A172 (cell line): ENCODE results near the gene USP54. TPM values are rescaled to one million over a fixed set of nuclear protein-coding genes. Genes with fewer than 3 reads are reported as not detected.

Source experiments
- DNase-seq: peaks from one replicate; pipeline ENCODE4 v3.0.0-alpha.2; 2015; ENCODE audit warnings: low spot score
- total RNA-seq: library from RNA; depleted of rRNA; stranded (reverse); fragments of >200 nt; shearing (Covaris generic); gene quantifications from 2 replicates; pipeline ENCODE4 v1.2.3, GENCODE V29; 2014

The USP54 gene
- total RNA-seq, 1 experiment from 2014 or later = 32.3 TPM

- DNase-seq = no peak
Observed at GRCh38 chr10:73534857-73535256, 56.3 kb downstream of the USP54 start.

- peak; percentile 77 for DNase-seq
Observed at GRCh38 chr10:73529089-73529832, 61.9 kb downstream of the USP54 start.

GRCh38 chr10:73522263-73522662 is 68.9 kb downstream of the USP54 start:
- no peak for DNase-seq

GRCh38 chr10:73519336-73519735 is 71.8 kb downstream of the USP54 start:
- DNase-seq = no peak

GRCh38 chr10:73517166-73517888 is 73.8 kb downstream of the USP54 start:
- DNase-seq = peak; percentile 19

- no peak for DNase-seq
Observed at GRCh38 chr10:73512207-73512743, 78.9 kb downstream of the USP54 start.

GRCh38 chr10:73509695-73510094 is 81.4 kb downstream of the USP54 start:
- DNase-seq = no peak

GRCh38 chr10:73506491-73506890 is 84.7 kb downstream of the USP54 start:
- no peak for DNase-seq

GRCh38 chr10:73506074-73506473 is 85.1 kb downstream of the USP54 start:
- DNase-seq = no peak

- DNase-seq = no peak
Observed at GRCh38 chr10:73503037-73503436, 88.1 kb downstream of the USP54 start.

GRCh38 chr10:73501651-73502050 is 89.5 kb downstream of the USP54 start:
- peak; percentile 39 for DNase-seq

- DNase-seq = no peak
Observed at GRCh38 chr10:73497623-73498022, 93.5 kb downstream of the USP54 start.

GRCh38 chr10:73495884-73496674 is 95.1 kb downstream of the USP54 start, which contains the start of gene PPP3CB:
Gene PPP3CB, minus strand, starts transcription at chr10:73496024. Its CDS starts 135 bp downstream, at chr10:73495889.
- DNase-seq = peak; percentile 93

GRCh38 chr10:73495226-73495883 is 95.8 kb downstream of the USP54 start:
- DNase-seq = peak; percentile 89

GRCh38 chr10:73494877-73495225 is 96.3 kb downstream of the USP54 start:
- DNase-seq = peak; percentile 8

GRCh38 chr10:73494213-73494612 is 96.9 kb downstream of the USP54 start:
- DNase-seq = no peak

GRCh38 chr10:73493781-73494180 is 97.4 kb downstream of the USP54 start:
- DNase-seq = peak; percentile 17

- no peak for DNase-seq
Observed at GRCh38 chr10:73486601-73487000, 104.5 kb downstream of the USP54 start.

- no peak for DNase-seq
Observed at GRCh38 chr10:73485320-73485719, 105.8 kb downstream of the USP54 start.

GRCh38 chr10:73480158-73480557 is 111.0 kb downstream of the USP54 start:
- DNase-seq = peak; percentile 61

- DNase-seq = no peak
Observed at GRCh38 chr10:73478636-73479035, 112.5 kb downstream of the USP54 start.

GRCh38 chr10:73471226-73471625 is 119.9 kb downstream of the USP54 start:
- no peak for DNase-seq
